ENCODE results near the gene ANTXRL.

DNA sequence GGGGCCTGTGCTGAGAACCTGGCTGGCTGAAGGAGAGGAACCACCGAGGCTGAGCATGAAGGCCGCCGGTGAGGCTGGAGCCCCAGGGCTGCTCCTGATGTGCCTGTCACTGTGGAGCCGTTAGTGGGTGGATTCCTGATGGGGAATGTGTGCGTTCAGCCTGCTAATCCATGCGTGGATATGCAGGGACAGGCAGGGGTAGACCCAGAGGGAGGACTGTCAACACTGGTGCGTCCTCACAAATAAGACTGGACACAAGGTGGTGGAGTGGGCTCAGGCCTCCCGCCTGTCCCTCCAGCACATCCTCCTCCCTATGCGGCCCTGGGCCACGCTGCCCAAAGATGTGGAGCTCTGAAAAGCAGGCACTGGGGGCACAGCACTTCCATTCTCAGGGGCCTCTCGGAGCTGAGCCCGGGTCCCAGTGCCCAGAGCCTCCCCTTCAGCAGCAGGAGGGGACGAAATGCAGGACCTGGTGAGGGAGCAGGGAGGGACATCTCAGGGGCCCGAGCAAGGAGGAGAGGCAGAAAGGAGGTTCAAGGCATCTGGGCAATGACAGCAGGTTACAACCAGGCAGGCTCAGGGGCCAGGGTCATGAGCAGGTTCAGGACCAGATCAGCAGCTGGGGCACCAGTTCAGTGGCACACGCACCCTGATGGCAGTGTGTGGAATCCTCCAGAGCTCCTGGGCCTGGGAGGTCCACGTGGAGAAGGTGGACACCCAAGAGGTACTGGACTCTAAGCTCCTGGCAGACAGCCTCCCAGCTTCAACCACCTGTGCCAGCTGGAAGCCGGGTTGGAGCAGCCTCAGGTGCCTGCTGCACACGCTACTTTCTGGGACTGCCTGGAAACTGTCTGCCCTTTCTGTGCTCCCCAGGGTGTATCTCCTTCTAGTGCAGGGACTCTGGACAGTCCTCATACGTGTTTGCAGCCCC is 33.5 kb upstream of the ANTXRL start:
- no peak for TF ChIP-seq POLR2A (IDR thresholded peaks at IDR 0.05)
- TF ChIP-seq, protein P1, sequence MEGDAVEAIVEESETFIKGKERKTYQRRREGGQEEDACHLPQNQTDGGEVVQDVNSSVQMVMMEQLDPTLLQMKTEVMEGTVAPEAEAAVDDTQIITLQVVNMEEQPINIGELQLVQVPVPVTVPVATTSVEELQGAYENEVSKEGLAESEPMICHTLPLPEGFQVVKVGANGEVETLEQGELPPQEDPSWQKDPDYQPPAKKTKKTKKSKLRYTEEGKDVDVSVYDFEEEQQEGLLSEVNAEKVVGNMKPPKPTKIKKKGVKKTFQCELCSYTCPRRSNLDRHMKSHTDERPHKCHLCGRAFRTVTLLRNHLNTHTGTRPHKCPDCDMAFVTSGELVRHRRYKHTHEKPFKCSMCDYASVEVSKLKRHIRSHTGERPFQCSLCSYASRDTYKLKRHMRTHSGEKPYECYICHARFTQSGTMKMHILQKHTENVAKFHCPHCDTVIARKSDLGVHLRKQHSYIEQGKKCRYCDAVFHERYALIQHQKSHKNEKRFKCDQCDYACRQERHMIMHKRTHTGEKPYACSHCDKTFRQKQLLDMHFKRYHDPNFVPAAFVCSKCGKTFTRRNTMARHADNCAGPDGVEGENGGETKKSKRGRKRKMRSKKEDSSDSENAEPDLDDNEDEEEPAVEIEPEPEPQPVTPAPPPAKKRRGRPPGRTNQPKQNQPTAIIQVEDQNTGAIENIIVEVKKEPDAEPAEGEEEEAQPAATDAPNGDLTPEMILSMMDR (IDR thresholded peaks at IDR 0.05): no peak
- TF ChIP-seq POLR2AphosphoS5 (IDR thresholded peaks at IDR 0.05): no peak
